OCI-LY3 (cell line): ENCODE results near the gene ZMIZ1.

ENCODE experiments used
- CTCF ChIP-seq: fragments of 200-600, 300-600 bp; sonication (generic); IDR thresholded peaks from 2 replicates; pipeline ENCODE4 v1.5.1; 2014; ENCODE audit warnings: antibody characterized with exemption, low read length, low read depth
- EZH2phosphoT487 ChIP-seq: fragments of 200-600 bp; shearing (Covaris generic); IDR thresholded peaks from 2 replicates; pipeline ENCODE4 v1.6.1; 2018; ENCODE audit warnings: antibody characterized with exemption, mixed run types, low read depth

GRCh38 chr10:79056736-79057391, 11.9 kb upstream of the ZMIZ1 start:
- no peak for TF ChIP-seq CTCF
- no peak for TF ChIP-seq EZH2phosphoT487
